ENCODE measurements around the gene RRP36.

RRP36 gene

GRCh38 chr6:43074847-43075669, 53.6 kb downstream of the RRP36 start:
- DNase-seq: peak in 1 of 3 donors; percentile 10

DNA sequence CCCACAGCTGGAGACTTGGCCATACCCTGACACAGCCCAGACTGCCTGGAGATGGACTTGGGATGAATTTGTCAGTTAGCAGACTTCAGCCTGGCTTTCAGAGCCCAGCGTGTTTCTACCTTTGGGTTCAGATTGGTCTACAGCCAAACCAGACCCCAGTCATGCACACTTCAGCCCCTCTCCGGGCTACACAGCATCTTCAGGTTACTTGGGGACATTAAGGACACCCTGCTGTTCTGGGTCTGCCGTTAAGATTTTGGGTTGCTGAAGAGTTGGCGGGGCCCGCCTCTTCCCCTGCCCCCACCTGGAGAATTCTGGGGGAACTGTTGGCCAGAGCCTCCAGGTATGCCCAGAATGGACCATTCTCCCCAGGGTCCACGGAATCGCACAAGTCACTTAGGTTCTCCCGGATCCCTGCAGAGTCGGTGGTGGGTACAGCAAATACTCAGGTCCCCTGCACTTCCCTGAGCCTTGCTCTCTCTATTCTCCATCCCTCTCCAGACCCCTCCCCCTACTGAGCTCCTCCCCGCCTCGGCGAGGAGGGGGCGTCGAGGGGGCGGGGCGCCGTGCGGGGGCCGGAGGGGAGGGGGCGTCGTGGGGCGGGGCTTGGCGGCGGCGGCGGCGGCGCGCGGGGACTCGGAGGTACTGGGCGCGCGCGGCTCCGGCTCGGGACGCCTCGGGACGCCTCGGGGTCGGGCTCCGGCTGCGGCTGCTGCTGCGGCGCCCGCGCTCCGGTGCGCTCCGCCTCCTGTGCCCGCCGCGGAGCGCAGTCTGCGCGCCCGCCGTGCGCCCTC, 54.4 kb downstream of the RRP36 start, which contains the start of gene PTK7:
Gene PTK7 (plus strand): TSS at position 645 of the 794 bp plus-strand sequence. CDS start 175 bp downstream, outside the sequence.
- DNase-seq: peak in 2 of 3 donors; percentile 39 to 64

DNA sequence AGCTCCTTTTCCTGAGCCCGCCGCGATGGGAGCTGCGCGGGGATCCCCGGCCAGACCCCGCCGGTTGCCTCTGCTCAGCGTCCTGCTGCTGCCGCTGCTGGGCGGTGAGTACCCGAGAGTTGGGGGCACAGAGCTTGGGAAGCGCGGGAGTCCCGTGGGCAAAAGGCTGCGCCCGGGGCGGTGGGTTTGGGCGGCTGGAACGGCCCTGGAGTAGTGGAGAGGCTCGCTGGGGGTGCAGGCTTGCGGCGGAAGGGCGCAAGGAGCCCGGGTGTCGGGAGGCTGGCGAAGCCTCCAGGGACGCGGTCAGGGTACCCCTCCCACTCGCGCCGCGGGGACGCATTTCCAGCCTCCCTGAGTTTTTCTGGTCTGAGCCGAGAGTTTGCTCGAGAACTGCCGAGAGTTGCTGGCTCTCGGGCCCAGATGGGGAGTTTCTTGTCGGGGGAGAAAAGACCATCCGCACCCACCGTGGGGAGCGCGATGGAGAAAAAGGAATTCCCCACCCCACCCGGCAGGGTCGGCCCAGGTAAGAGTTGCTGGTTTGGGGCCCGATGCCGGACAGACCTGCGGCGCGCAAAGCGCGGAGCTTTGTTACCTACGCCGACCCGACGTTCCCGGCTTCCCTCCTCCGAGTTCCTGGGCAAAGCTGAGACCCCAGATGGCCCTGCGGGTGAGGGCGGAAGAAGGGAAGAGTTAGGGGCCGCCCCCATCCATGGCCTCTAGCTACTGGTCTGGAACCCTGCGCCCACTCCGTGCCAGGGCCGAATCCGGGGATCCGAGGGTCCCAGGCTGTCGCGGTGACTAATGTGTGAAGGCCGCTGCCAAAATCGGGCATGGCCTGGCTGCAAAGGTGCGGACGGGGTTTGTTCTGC, 55.3 kb downstream of the RRP36 start:
- peak in 1 of 3 donors; percentile 5 for DNase-seq

- DNase-seq: no peak
These were observed 55.9 kb downstream of the RRP36 start for GRCh38 chr6:43077333-43077809.

DNA sequence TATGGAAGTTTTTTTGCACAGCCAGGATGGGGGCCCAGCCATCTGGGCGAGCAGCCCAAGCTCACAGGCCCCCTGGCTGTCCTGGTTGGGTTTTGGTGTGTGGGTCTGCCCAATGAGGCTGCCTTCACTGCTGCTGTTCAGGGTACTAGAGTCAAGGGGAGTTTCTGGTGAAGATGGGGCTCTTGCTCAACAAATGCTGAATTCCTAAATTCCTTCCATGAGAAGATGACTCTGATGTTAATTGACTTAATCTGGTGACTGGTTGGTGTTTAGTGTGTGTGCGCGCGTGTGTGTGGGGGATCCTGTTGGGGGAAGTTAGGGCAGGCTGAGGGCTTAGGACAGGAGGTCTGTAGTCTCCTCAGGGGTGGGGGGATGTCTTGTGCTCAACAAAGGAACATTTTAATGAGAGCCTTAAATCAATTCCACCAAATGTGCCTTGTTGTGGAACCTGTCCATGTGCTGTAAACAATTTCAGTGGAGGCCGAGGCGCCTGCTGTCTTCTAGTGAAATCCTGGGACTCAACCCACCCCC, 56.6 kb downstream of the RRP36 start:
- DNase-seq: no peak

DNA sequence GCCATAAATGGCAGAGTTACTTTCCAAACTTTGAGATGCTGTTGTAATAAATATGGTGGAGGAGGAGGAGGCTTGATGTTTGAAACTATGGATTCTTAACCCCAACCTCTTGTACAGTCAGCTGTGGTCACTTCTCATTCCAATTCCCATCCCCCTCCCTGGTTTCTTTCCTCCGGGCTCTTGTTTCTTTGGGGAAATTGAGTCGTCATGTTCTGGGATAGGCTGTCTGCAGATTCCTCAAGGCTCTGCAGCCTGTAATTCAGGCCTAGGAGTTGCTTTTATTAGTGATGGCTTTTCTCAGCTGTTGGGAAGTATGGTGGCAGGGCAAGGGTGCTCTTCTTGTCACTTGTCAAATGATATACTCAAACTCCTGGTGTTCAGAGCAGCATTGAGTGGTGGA, 57.3 kb downstream of the RRP36 start:
- no peak for DNase-seq
